OCI-LY3 (cell line): ENCODE data around the gene DOP1A.

Source experiments
- EZH2phosphoT487 ChIP-seq: fragments of 200-600 bp; shearing (Covaris generic); IDR thresholded peaks from 2 replicates; pipeline ENCODE4 v1.6.1; 2018; ENCODE audit warnings: antibody characterized with exemption, mixed run types, low read depth
- TF ChIP-seq, protein P1 (sequence below): fragments of 200-600, 300-600 bp; sonication (generic); IDR thresholded peaks from 2 replicates; pipeline ENCODE4 v1.5.1; 2014; ENCODE audit warnings: antibody characterized with exemption, low read length, low read depth

DNA sequence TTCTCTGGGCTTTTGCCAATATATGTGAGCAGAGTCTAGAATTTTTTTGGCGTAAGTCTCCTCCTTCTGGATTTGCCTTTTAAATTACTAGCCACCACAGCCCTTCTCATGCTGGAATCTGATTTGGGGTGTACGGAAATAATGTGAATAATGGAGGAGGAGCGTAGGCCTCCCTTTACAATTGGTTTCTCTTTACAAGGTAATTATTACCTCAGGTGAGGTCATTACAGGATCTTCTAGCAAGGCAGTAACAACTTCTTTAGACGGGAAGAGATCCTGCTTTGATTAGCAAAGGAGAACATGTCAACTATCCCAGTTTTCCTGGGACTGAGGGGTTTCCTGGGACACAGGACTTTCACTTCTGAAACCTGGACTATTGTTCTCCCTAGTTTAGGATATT, 134.6 kb downstream of the DOP1A start:
- TF ChIP-seq, protein P1, sequence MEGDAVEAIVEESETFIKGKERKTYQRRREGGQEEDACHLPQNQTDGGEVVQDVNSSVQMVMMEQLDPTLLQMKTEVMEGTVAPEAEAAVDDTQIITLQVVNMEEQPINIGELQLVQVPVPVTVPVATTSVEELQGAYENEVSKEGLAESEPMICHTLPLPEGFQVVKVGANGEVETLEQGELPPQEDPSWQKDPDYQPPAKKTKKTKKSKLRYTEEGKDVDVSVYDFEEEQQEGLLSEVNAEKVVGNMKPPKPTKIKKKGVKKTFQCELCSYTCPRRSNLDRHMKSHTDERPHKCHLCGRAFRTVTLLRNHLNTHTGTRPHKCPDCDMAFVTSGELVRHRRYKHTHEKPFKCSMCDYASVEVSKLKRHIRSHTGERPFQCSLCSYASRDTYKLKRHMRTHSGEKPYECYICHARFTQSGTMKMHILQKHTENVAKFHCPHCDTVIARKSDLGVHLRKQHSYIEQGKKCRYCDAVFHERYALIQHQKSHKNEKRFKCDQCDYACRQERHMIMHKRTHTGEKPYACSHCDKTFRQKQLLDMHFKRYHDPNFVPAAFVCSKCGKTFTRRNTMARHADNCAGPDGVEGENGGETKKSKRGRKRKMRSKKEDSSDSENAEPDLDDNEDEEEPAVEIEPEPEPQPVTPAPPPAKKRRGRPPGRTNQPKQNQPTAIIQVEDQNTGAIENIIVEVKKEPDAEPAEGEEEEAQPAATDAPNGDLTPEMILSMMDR: no peak
- no peak for TF ChIP-seq EZH2phosphoT487
